HG03175 (cell line): ENCODE measurements around the gene TMEM150B.

Experiments
- ATAC-seq: cut with Tn5 transposase; IDR thresholded peaks from one replicate; pipeline ENCODE4 v1.9.1; 2021; ENCODE audit warnings: mild to moderate bottlenecking, moderate library complexity; ENCODE audit not compliant: unreplicated experiment

TMEM150B gene

DNA sequence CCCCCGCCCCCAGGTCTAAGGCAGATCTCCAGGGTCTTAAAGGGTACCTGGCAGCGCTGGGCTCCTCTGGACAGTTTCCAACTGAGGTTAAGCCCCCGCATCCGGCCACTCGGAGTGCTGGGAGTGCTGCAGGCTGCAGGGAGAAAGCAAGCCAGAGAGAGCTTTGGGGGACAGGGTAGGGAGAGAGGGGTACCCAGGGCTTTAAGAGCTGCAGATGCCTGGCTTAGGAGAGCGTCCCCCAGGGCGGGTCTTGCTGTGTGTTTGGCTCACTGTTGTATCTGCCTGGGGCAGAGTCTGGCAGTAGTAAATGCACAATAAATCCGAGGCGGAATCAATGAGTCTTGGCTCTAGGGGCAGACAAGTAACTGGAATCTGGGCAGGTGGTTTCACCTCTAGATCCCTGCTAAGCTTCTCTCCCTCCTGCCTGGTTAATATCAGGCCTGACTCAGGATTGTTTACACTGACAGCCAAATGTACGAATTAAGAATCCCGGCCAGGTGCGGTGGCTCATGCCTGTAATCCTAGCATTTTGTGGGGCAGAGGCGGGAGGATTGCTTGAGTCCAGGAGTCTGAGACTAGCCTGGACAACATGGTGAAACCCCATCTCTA, 30.2 kb upstream of the TMEM150B start:
- ATAC-seq = no peak

DNA sequence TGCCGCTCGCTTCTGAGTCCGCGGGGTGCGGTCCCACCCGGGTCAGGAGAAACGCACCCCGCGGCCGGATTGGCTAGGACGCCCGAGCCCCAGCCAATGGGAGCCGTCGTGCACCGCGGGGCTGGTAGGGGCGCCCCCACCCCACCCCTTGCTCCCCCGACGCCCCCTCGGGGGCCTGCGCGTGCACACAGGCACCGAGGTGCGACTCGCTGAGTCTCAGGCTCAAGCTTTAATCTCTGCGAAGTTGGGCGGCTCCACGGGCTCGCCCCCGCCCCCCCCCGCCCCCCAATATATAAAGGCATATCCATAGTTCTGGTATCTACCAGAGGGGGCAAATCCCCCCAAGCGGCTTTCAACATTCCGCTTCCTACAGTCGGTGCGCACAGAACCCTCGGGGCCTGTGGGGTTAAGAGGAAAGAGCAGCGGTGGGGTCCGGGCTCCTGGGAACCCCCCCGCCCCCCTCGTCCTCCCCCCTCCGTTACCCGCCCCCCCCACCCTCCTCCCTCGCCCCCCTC, 29.6 kb upstream of the TMEM150B start, which contains the start of gene COX6B2:
COX6B2 (minus strand) TSS at position 22 of the 515 bp plus-strand sequence. CDS start 198 bp downstream, outside the sequence.
- no peak for ATAC-seq

DNA sequence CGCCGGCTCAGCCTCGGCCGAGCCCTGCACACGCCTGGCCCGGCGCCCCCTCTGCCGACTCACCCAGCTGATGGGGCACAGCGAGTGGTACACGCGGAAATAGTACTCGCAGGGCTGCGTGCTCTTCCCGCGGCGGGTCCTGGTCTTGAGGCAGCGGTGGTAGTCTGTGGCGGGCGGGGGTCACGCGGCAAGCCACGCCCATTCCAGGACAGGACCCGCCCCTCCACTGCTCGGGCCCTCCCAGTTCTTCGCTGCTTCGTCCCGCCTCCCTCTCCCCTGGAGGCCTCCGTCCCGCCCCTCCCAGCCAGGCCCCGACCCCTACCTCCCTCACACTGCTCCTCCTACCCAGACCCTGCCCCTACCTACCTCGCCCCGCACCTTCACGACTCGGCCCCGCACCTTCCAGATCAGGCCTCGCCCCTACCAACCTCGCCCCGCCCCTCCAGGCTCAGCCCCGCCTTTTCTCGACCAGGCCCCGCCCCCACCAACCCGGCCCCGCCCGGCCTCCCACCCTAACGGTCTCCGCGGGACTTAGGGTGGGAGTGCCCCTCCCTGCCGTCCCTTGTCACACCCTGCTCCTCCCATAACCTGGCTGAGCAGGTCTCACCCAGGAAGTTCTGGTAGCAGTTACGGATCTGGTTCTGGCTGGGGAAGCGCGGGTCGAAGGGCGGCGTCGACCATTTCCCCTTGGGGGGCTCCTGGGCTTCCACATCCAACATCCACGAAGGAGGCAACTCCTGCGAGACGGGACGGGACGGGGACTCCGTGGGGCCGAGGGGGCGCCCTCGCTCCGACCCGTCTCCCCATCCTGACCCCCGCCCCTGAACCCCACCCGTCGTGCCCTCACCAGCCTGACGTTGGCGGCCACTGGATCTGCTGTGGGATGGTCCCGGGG, 28.9 kb upstream of the TMEM150B start:
- no peak for ATAC-seq

DNA sequence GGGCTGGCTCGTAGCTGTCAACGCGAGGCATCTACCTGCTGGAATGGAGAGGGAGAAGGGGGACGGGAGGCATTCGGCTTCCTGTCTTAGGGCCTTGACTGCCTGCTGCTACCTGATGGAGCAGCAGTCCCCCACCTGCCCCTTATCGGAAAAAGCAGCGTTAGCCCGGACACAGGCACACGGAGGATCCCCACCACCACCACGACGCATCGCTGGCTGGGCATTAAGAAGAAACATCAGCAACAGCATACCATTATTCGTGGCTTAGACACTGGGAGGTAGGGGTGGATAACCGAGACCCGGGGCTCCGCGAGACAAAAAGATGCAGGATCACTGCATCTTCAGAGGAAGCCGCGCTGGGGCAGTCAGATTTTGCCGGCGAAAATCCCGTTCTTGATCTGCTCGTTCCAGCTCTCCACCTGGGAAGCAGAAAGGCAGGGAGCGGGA, 28.2 kb upstream of the TMEM150B start:
- ATAC-seq = no peak

DNA sequence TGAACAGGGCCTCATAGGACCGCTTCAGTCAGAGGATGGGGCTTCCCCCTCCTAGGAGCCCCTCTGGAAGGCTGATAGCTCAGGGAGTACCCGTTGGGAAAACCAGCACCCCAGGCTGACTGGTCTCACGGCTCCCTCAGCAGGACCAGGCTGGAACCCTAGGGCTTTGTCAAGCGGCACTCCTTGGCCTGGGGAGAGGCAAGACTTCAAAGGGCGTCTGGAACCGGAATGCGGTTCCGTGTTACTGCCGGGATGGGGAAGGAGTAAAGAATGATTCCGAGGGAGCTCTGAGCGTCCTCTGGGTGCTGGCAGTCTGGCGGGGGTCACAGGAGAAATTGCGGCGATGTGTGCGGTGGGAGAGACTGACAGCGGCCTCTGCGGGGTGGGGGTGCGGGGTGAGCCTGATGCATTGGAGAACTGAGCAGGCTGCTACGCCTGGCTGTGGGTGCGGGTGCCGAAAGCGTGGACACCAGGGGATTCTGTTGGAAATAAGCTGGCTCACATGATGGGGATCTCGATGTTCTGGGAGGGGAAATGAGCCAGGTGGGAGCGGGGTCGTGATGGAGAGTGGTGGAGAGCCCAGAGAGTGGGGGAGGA, 27.5 kb upstream of the TMEM150B start:
- ATAC-seq = no peak

DNA sequence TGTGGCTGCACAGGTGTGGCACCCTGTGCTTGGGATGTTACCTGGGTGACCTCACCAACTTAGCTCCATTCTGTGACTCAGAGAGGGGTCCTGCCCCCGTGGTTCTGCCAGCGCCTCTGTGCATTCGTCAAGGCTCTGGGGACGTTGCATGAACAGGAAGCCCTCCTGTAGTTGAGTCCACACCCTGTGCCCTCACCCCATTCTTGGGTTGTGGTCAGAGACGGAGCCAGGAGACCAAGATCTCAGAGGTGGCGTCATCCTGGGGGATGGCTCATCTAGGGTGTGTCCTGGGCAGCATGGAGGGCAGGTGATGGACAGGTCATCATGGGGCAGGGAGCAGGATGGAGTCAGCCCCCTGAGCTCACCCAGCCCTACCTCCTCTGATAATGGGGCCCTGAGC, 26.9 kb upstream of the TMEM150B start:
- ATAC-seq = no peak

DNA sequence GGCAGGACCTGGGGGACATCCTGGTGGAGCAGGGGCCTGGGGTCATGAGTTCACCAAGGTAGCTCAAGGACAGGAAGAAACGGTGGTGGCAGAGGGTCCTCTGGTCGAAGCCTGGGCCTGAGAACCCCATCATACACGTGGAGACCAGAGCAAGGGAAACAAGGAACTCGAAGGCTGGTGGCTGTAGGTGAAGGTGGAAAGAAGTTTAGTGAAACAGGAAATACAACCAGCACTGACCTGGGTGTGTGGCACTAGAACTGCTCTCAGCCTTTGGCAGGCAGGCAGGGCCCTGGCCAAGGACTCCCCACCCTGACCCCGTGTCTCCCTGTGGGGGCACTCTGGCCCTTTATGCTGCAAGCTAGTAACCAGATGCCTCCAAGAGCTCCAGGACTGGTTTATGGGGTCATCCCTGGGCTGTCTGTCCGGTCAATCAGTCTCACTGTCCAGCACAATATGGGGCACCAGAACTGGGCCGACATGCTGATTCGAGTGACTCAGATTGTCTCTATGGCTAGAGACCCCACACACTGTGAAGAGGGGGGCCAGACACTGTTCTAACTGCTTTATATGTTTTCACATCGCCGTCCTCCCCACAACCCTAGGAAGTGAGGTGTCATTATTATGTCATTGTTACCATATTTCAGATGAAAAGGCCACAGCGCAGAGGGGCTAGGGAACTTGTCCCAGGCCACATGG, 25.6 kb upstream of the TMEM150B start:
- ATAC-seq = no peak

DNA sequence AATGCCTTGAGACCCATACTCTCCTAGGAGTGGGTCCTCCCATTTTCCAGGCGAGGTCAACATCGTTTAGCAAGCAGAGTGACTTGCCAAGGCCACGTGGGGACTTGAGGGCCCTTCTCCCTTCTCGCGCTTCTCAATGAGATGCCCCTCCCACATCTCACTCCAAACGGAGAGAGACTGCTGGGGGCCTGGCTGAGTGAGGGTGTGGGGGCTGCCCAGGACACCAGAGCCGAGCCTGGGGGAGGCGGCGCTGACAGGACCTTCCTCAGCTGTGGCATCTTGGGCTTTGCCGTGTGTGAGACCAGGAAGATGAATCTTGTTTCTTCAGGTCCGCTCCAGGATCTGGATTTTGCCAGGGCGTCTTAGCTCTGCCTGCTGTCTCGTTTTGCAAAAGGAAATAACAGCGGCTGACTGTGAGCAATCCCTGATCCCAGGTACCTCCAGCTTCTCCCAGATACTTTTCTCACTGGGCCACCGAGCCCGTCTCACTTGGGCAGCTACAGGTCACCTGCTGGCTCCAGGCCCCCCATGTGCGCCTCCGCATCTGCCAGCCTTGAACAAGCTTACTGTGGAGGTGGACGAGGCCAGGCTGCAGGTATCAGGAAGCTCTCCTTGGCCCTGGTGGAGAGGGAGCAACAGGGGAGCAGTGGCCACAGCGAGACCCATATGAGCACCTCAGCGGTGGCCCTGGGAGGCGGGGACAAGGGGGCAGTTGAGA, 23.3 kb upstream of the TMEM150B start:
- ATAC-seq = no peak

DNA sequence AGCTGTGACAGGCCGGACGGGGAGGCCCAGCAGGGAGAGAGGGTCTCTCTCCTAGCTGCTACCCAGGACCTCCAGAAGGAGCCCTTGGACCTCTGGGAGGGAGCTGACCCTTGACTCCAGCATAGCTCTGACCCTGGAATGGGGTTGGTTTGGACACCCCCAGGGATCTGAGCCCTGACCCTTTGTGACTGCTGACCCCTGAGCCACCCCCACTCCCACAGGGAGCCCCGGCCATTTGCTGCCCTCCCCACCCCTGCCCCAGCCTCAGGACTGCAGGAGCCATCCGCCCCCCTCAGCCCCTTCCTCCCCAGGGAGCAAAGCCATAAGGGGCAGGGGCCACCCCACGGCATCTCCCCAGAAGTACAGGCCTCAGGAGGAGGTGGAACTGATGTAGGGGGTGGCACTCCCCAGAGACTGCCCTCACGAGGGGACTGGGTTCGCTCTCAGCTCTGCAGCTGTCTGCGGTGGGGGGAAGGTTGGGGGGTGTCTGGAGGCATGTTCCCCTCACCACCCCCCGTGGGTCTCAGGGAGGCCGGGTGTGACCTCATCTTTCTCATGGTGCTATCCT, 22.4 kb upstream of the TMEM150B start:
- no peak for ATAC-seq

DNA sequence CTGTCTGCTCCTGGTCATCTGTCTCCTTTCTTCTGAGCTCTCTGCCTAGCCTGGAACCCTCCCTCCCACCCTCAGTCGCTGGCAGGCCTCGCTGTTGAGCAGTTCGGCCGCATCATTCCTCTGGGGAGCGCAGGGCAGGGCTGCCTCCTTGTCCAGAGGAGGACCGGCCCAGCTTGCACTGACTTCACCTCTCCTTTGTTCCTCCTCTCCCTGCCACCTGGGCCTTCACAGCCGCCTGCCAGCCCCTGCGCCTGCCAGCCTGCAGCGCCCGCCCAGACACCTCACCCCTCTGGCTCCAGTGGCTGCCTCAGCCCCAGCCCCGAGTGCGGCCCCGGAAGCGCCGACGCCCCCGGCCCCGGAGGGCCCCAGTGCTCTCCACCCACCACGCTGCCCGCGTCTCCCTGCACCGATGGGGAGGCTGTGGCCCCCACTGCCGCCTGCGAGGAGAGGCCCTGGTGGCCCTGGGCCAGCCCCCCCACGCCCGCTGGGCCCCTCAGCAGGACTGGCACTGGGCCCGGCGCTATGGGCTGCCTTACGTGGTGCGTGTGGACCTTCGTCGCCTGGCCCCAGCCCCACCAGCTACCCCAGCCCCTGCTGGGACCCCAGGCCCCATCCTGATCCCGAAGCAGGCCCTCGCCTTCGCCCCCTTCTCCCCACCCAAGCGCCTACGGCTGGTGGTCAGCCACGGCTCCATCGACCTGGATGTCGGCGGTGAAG, 21.7 kb upstream of the TMEM150B start:
- no peak for ATAC-seq

DNA sequence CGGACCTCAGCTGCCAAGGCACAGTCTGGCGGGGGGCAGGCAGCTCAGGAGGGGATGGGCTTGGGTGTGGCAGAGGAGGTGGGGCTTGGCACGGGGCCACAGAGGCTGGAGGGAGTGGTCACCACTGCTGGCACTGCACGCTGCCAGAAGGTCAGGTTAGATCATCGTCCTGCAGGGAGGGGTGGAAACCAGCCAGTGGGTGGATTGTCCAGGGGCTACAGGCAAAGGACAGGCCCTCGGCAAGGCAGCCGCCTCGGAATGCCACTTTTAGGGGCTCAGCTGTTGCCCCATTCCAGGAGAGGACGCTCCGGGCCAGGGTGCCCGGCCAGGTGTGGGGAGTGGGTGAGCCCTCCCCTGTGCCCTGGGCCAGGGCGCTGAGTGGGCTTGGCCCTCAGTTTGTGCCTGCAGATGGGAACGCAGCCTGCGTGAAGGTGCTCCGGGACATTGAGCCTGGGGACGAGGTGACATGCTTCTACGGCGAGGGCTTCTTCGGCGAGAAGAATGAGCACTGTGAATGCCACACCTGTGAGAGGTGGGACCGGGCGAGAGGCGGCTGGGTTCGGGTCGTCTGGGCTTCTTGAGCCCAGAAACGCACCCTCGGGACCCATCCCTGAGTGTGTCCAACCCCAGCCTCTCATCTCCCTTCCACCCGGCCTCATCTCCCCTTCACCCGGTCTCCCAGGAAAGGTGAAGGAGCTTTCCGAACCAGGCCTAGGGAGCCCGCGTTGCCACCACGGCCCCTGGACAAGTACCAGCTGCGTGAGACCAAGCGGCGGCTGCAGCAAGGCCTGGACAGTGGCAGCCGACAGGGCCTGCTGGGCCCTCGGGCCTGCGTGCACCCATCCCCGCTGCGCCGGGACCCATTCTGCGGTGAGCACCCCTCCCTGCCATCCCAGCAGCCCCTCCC, 20.9 kb upstream of the TMEM150B start:
- ATAC-seq = no peak

DNA sequence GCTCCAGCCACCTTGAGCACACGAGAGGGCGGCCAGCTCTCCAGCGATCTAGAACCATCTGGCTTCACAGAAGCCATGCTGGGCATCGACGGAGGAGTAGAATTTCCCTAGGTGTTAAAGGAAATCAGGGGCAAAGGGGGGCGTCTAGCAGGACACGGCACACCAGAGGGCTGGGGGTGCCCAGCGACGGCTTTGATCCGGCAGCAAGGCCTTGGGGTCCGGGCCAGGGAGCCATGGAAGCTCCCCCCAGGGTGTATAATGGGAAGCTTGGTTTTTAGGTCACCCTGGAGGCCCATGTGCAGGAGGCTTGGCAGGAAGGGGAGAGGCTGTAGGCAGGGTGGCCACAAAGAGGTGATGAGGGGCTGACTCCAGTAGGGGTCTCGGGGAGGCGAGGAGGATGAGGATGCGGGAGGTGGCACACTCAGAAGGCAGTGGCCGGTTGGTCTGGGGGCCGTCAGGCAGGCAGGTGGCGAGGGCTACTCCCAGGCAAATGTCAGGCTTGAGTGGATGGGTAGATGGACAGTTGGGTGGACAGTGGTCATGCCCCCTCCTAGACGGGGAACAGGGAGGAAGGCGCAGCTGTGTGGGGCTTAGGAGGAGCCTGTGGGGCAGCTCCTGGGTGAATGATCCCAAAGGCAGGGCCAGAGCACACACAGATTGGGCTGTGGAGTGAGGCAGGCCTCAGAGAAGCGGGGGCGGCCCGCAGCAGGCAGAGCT, 20.1 kb upstream of the TMEM150B start:
- ATAC-seq = no peak

DNA sequence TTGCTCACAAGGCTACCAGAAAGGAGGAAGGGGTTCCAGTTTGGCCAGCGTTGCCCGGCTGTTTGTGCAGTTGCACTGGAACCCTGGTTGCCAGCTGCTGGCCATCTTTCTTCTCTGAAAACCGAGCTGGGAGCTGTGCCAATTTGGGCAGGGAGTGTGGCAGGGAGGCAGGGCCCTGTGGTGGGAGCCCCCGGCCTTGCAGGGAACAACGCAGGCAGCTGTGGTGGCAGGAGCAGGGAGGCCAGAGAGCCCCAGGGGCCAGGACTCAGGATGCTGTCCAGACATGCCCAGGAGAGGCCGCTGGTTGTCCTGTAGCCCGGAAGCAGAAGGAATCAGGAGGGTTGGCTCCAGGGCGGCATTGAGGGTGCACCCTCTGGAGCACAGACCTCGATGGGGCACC, 19.3 kb upstream of the TMEM150B start:
- no peak for ATAC-seq

DNA sequence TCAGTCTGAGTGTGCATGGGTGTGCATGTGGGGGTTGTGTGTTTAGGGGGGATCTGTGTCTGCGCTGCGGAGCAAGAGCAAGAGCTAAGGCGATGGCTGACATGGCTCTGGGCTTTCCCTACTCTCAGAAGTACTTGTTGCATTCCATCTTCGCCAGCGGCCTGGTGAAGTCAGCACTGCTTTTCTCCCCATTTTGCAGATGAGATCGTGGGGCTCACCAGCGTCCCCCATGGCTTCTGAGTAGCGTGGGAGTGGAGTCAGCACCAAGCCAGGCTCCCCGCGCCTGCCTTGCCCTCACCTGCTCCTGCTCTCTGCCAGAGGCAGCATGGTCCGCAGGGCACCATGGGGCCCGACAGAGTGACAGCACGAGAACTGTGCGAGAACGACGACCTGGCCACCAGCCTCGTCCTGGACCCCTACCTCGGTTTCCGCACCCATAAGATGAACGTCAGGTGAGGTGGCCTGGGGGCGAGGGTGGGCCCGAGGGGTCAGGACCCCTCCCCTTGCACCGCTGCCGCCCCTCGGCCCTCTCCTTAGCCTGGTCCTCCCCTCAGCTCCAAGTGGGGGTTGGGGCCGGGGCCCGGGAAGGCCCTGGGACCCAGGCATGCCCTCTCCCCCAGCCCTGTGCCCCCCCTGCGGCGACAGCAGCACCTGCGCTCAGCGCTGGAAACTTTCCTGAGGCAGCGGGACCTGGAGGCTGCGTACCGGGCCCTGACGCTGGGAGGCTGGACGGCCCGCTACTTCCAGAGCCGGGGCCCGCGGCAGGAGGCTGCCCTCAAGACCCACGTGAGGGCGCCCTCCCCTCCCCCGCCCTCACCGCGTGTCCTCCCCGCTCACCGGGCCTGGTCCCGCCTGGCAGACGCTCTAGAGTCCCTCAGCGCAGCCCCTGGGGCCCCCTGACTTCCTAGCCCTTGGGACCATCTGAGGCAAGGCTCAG, 16.7 kb upstream of the TMEM150B start:
- ATAC-seq = no peak

DNA sequence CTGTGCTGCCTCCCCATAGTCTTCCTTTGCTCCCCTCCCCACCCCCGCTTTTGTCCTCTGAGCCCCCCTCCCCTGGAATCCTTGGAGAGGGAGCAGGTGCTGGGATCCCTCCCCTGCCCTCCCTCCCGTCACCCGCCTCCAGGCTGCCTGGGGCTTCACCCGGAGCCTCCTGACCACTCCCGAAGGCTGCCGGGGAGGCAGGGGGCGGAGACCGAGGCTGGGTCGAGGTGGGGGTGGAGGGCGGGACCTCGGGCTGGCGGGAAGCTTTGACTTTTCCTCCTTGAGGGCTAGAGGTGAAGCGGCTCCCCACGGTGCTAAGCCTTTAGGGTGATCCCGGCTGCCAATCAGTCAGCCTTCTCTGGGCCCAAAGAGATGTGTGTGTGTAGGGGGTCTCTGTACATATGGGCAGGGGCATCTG, 16.0 kb upstream of the TMEM150B start:
- ATAC-seq = no peak

DNA sequence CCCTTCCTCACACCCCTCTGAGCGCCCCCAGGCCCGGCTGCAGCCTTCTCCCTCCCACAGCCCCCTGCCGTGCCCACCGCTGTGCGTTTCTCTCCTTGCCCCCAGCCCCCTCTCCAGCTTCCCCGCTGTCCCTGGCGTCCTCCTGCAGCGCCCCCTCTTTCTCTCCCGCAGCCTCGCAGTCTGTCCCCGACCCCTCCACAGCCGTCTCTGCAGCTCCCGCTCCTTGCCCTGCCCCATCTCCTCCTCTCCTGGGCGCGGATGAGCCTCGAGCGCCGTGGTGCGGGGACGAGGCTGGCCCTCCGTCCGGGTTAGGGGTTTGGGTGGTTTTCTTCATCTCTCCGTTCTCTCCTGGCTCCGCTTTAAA, 15.6 kb upstream of the TMEM150B start:
- no peak for ATAC-seq
